Sigmoid colon (tissue), 7 donors: ENCODE data around the gene ECI2. TPM values are rescaled to one million over a fixed set of nuclear protein-coding genes. Genes with fewer than 3 reads are reported as not detected.

ENCODE experiments used
- DNase-seq: peaks from one replicate; pipeline ENCODE4 v3.0.0-alpha.2; 2019
- H3K27ac ChIP-seq, 4 donors: fragments of 200-600 bp; sonication (generic); one replicate each; pipeline ENCODE4 v1.5.1; 2016 to 2019; ENCODE audit warnings: mild to moderate bottlenecking in 1 of 4
- H3K27me3 ChIP-seq, 3 donors: fragments of 200-600 bp; sonication (generic); one replicate each; pipeline ENCODE4 v1.5.1; 2019; ENCODE audit warnings: mild to moderate bottlenecking in 1 of 3
- H3K36me3 ChIP-seq, 4 donors: fragments of 200-600 bp; sonication (generic); one replicate each; pipeline ENCODE4 v1.5.1; 2016 to 2019
- H3K4me1 ChIP-seq, 4 donors: fragments of 200-600 bp; sonication (generic); one replicate each; pipeline ENCODE4 v1.5.1; 2017 to 2019
- H3K4me3 ChIP-seq, 4 donors: fragments of 200-600 bp; sonication (generic); one replicate each; pipeline ENCODE4 v1.5.1; 2017 to 2019; ENCODE audit warnings: mild to moderate bottlenecking in 2 of 4, moderate library complexity in 1 of 4
- H3K9me3 ChIP-seq, 4 donors: fragments of 200-600 bp in 3 of 4; sonication (generic) in 3 of 4; one replicate each; pipeline versions ENCODE4 v1.5.1 to v1.6.1; 2013 to 2019
- CTCF ChIP-seq, 4 experiments: fragments of 450-650 bp in 3 of 4; fragments of 200-600 bp in 1 of 4; IDR thresholded peaks; one replicate each; pipeline ENCODE4 v1.5.1; 2016 to 2019; ENCODE audit warnings: antibody characterized with exemption in 4 of 4, mild to moderate bottlenecking in 3 of 4, moderate library complexity in 2 of 4
- EP300 ChIP-seq, 4 donors: sonication (generic); formaldehyde crosslinking; IDR thresholded peaks; one replicate each; pipeline ENCODE4 v1.6.1; 2017; ENCODE audit warnings: antibody characterized with exemption in 4 of 4
- POLR2A ChIP-seq, 2 donors: fragments of 450-650 bp; IDR thresholded peaks; one replicate each; pipeline ENCODE4 v1.6.1; 2016; ENCODE audit warnings: antibody characterized with exemption in 2 of 2, mild to moderate bottlenecking in 2 of 2, moderate library complexity in 2 of 2
- POLR2AphosphoS5 ChIP-seq, 4 donors: sonication (generic); formaldehyde crosslinking; IDR thresholded peaks; one replicate each; pipeline ENCODE4 v1.6.1; 2017; ENCODE audit warnings: antibody characterized with exemption in 4 of 4
- WGBS, 2 donors: extraction: QIAGEN DNeasy Blood & Tissue Kit; methylation state at CpG; one replicate each; pipeline ENCODE4 v1.1.7; 2013; 5-methylcytosine and 5-hydroxymethylcytosine counted together
- intact Hi-C: fragments of 100-400 bp; cut with DNase I; formaldehyde crosslinking; loops from one replicate; pipeline ENCODE4 v1.15.1; 2023
- polyA plus RNA-seq, 3 donors: library from polyadenylated mRNA; stranded (reverse); fragments of 200-250 nt; gene quantifications; one replicate each; pipeline ENCODE4 v1.2.3, GENCODE V29; 2013
- total RNA-seq, 4 donors: library from RNA; depleted of rRNA; stranded (reverse); fragments of >200 nt; gene quantifications; one replicate each; pipeline ENCODE4 v1.1.0, GENCODE V29; 2016
- donor health status: healthy with polysubstance abuse.
- donor health status: Bipolar disorder and iron deficiency.
- donor health status: healthy.

Gene ECI2
- total and polyA plus RNA-seq, 7 donors, result 30.0 to 100 (median 46.2) TPM

- intact Hi-C loops, result no loop called here
- Histone ChIP-seq H3K27ac (no peak overlapping the region), H3K4me3 (no peak overlapping the region), H3K4me1 (peaks cover 0 to 7% (median 0%) of the 10 kb centered on the region in 4 donors), H3K36me3 (peaks cover 22 to 100% (median 50%) of the 10 kb centered on the region in 4 donors), H3K27me3 (no peaks in the 10 kb centered on the region), H3K9me3 (no peaks in the 10 kb centered on the region)
- no peak for DNase-seq
- no peak for TF ChIP-seq EP300 (IDR thresholded peaks at IDR 0.05)
- TF ChIP-seq POLR2AphosphoS5 (IDR thresholded peaks at IDR 0.05), result no peak
- TF ChIP-seq CTCF (IDR thresholded peaks at IDR 0.05), result no peak
- no peak for TF ChIP-seq POLR2A (IDR thresholded peaks at IDR 0.05)
- 19 to 59% methylated on average over 1 of the region's 1 CpG for WGBS, 2 donors
These were observed 11.0 kb downstream of the ECI2 start for GRCh38 chr6:4124351-4124750.

- intact Hi-C loops, result no loop called here
- Histone ChIP-seq H3K9me3 (peaks cover 0 to 2% (median 0%) of the 10 kb centered on the region in 4 donors), H3K27me3 (no peaks in the 10 kb centered on the region), H3K4me3 (no peak overlapping the region), H3K4me1 (no peaks in the 10 kb centered on the region), H3K36me3 (peaks cover 17 to 62% (median 42%) of the 10 kb centered on the region in 4 donors), H3K27ac (no peak overlapping the region)
- no peak for DNase-seq
- WGBS, 2 donors, result 94 to 96% methylated on average over 4 of the region's 4 CpGs
- TF ChIP-seq CTCF (IDR thresholded peaks at IDR 0.05) (no peak), POLR2AphosphoS5 (IDR thresholded peaks at IDR 0.05) (no peak), POLR2A (IDR thresholded peaks at IDR 0.05) (no peak), EP300 (IDR thresholded peaks at IDR 0.05) (no peak)
These were observed 19.6 kb downstream of the ECI2 start for GRCh38 chr6:4115741-4116140.

- Histone ChIP-seq H3K9me3 (peaks cover 0 to 2% (median 0%) of the 10 kb centered on the region in 4 donors), H3K4me3 (no peak overlapping the region), H3K4me1 (peaks cover 0 to 9% (median 0%) of the 10 kb centered on the region in 4 donors), H3K27me3 (no peaks in the 10 kb centered on the region), H3K36me3 (peaks cover 17 to 46% (median 28%) of the 10 kb centered on the region in 4 donors), H3K27ac (no peak overlapping the region)
- no peak for DNase-seq
- intact Hi-C loops, result no loop called here
- TF ChIP-seq EP300 (IDR thresholded peaks at IDR 0.05) (no peak), CTCF (IDR thresholded peaks at IDR 0.05) (no peak), POLR2A (IDR thresholded peaks at IDR 0.05) (no peak)
- 97 to 99% methylated on average over 3 of the region's 3 CpGs for WGBS, 2 donors
These were observed 21.3 kb downstream of the ECI2 start for GRCh38 chr6:4114123-4114522.

DNA sequence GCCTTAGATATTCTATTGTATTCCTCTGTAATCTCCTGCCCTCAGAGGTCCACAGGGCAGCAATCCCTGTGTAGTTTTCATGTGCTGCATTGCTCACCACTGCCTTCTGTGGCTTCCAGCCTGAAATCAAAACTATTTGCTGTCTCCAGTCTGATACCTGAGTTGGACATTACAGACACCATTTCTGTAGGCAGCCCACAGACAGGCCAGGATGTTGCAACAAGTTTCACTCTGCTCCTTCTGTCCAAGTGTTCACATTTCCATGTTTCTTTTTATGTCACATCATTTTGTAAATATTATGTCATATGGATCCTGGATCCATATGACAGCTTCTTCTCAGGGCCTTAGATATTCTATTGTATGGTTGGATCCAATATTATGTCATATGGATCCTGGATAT lies 21.7 kb downstream of the ECI2 start:
- H3K4me3 ChIP-seq, result no peak overlapping the region
- H3K27me3 ChIP-seq, result no peaks in the 10 kb centered on the region
- H3K9me3 ChIP-seq, result peaks cover 0 to 2% (median 0%) of the 10 kb centered on the region in 4 donors
- no peak for DNase-seq
- intact Hi-C loops, result no loop called here
- peaks cover 14 to 41% (median 23%) of the 10 kb centered on the region in 4 donors for H3K36me3 ChIP-seq
- no peak for TF ChIP-seq POLR2A (IDR thresholded peaks at IDR 0.05)
- no peak for TF ChIP-seq POLR2AphosphoS5 (IDR thresholded peaks at IDR 0.05)
- TF ChIP-seq EP300 (IDR thresholded peaks at IDR 0.05), result no peak
- no peak for TF ChIP-seq CTCF (IDR thresholded peaks at IDR 0.05)
- H3K27ac ChIP-seq, result no peak overlapping the region
- peaks cover 0 to 9% (median 1%) of the 10 kb centered on the region in 4 donors for H3K4me1 ChIP-seq

- DNase-seq, result no peak
- WGBS, 2 donors, result 96 to 98% methylated on average over 3 of the region's 3 CpGs
- Histone ChIP-seq H3K4me1 (peaks cover 0 to 9% (median 3%) of the 10 kb centered on the region in 4 donors), H3K27me3 (no peaks in the 10 kb centered on the region), H3K36me3 (peaks cover 4 to 29% (median 14%) of the 10 kb centered on the region in 4 donors), H3K9me3 (peaks cover 0 to 2% (median 0%) of the 10 kb centered on the region in 4 donors), H3K27ac (no peak overlapping the region), H3K4me3 (no peak overlapping the region)
- TF ChIP-seq EP300 (IDR thresholded peaks at IDR 0.05) (no peak), CTCF (IDR thresholded peaks at IDR 0.05) (no peak), POLR2A (IDR thresholded peaks at IDR 0.05) (no peak)
- intact Hi-C loops, result no loop called here
These were observed 23.0 kb downstream of the ECI2 start for GRCh38 chr6:4112366-4112765.
